ENCODE data around the gene DBP. TPM values are rescaled to one million over a fixed set of nuclear protein-coding genes. Genes with fewer than 3 reads are reported as not detected.
A peak's percentile ranks its signal among the peaks of the same experiment; 100 is the strongest.

Gene DBP
- total RNA-seq, 1 experiment from 2014 or later, result 14.2 TPM

DNA sequence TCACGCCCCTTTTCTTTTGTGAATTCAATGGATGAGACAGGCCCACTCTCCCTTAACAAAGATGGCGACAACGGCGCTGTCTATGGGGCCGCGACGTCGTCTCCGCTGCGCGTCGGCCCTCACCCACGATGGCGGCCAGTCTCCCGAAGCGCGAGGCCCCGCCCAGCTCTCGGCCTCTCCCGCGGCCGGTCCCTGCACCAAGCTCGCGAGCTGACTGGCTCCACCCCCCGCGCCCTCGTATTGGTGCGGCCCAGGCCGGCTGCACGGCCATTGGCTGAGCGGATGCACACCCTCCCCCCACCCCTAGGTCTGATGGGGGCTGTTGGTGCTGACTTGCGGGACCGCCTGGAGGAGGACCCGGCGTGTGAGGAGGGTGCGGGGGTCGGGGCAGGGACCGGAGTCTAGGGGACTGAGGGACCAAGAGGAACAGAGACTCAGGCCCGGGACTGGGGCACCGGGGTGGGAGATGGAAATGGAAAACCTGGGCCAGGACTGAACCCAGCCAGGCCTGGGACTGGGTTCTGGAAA lies 13.0 kb downstream of the DBP start:
- intact Hi-C loops (cut with micrococcal nuclease; ENCODE audit: unreplicated experiment), result no loop called here
- ChIA-PET CTCF (no interaction called here), POLR2A (ENCODE audit: low non-redundant PET) (interaction anchor here (0.5 to 1.0 kb wide), 2 partner anchors 10 to 277 kb away, joined by 3 read pairs; no protein-coding TSS in a partner anchor)
- Histone ChIP-seq H3K4me3 (ENCODE audit: low read depth, low read length, poor library complexity, severe bottlenecking) (peak overlapping the region; percentile 61), H3K36me3 (ENCODE audit: insufficient read depth, low read length, poor library complexity, severe bottlenecking) (no peaks in the 10 kb centered on the region), H3K27me3 (replicated peaks; ENCODE audit: insufficient read depth, low read depth, low read length, poor library complexity) (no peaks in the 10 kb centered on the region), H3K9me3 (ENCODE audit: low read depth, low read length, poor library complexity, severe bottlenecking) (no peaks in the 10 kb centered on the region), H3K27ac (ENCODE audit: low read depth, low read length, poor library complexity, severe bottlenecking) (peak overlapping the region; percentile 85), H3K4me1 (ENCODE audit: insufficient read depth, low read length, poor library complexity, severe bottlenecking) (peaks cover 4% of the 10 kb centered on the region)
- peak; percentile 99 for DNase-seq (ENCODE audit: low spot score)
- TF ChIP-seq CTCF (conservative IDR thresholded peaks at IDR 0.05; ENCODE audit: low read depth, low read length), result no peak
- TF ChIP-seq EZH2 (IDR thresholded peaks at IDR 0.05; ENCODE audit: borderline replicate concordance, low read depth, low read length, poor library complexity, severe bottlenecking), result no peak
- TSS peak; percentile 1 for BruUV-seq (replicated peaks)

GRCh38 chr19:48623556-48624066 lies 13.6 kb downstream of the DBP start:
- H3K4me1 ChIP-seq (ENCODE audit: insufficient read depth, low read length, poor library complexity, severe bottlenecking), result peaks cover 4% of the 10 kb centered on the region
- H3K9me3 ChIP-seq (ENCODE audit: low read depth, low read length, poor library complexity, severe bottlenecking), result no peaks in the 10 kb centered on the region
- H3K27ac ChIP-seq (ENCODE audit: low read depth, low read length, poor library complexity, severe bottlenecking), result peak overlapping the region; percentile 75
- CTCF ChIA-PET, result no interaction called here
- POLR2A ChIA-PET (ENCODE audit: low non-redundant PET), result interaction anchor here (0.5 to 1.0 kb wide), 2 partner anchors 11 to 277 kb away, joined by 3 read pairs; no protein-coding TSS in a partner anchor
- H3K4me3 ChIP-seq (ENCODE audit: low read depth, low read length, poor library complexity, severe bottlenecking), result peak overlapping the region; percentile 61
- intact Hi-C loops (cut with micrococcal nuclease; ENCODE audit: unreplicated experiment), result no loop called here
- no peaks in the 10 kb centered on the region for H3K36me3 ChIP-seq (ENCODE audit: insufficient read depth, low read length, poor library complexity, severe bottlenecking)
- H3K27me3 ChIP-seq (replicated peaks; ENCODE audit: insufficient read depth, low read depth, low read length, poor library complexity), result no peaks in the 10 kb centered on the region
- no TSS peak for BruUV-seq (replicated peaks)
- no peak for DNase-seq (ENCODE audit: low spot score)
- TF ChIP-seq CTCF (conservative IDR thresholded peaks at IDR 0.05; ENCODE audit: low read depth, low read length) (no peak), EZH2 (IDR thresholded peaks at IDR 0.05; ENCODE audit: borderline replicate concordance, low read depth, low read length, poor library complexity, severe bottlenecking) (no peak)

GRCh38 chr19:48619692-48620585 lies 17.2 kb downstream of the DBP start:
- peak overlapping the region; percentile 89 for H3K4me3 ChIP-seq (ENCODE audit: low read depth, low read length, poor library complexity, severe bottlenecking)
- CTCF ChIA-PET, result interaction anchor here (1.0 kb wide), 1 partner anchor 12 kb away, joined by 3 read pairs; no protein-coding TSS in a partner anchor
- TSS peak; percentile 78 for BruUV-seq (replicated peaks)

More at GRCh38 chr19:48619692-48620585, 17.2 kb downstream of the DBP start:
- no peak for DNase-seq (ENCODE audit: low spot score)
- peak overlapping the region; percentile 93 for H3K27ac ChIP-seq (ENCODE audit: low read depth, low read length, poor library complexity, severe bottlenecking)
- no peaks in the 10 kb centered on the region for H3K9me3 ChIP-seq (ENCODE audit: low read depth, low read length, poor library complexity, severe bottlenecking)
- no peak for TF ChIP-seq EZH2 (IDR thresholded peaks at IDR 0.05; ENCODE audit: borderline replicate concordance, low read depth, low read length, poor library complexity, severe bottlenecking)
- no peak for TF ChIP-seq CTCF (conservative IDR thresholded peaks at IDR 0.05; ENCODE audit: low read depth, low read length)
- intact Hi-C loops (cut with micrococcal nuclease; ENCODE audit: unreplicated experiment), result no loop called here
- peaks cover 24% of the 10 kb centered on the region for H3K4me1 ChIP-seq (ENCODE audit: insufficient read depth, low read length, poor library complexity, severe bottlenecking)
- H3K36me3 ChIP-seq (ENCODE audit: insufficient read depth, low read length, poor library complexity, severe bottlenecking), result peaks cover 32% of the 10 kb centered on the region
- H3K27me3 ChIP-seq (replicated peaks; ENCODE audit: insufficient read depth, low read depth, low read length, poor library complexity), result no peaks in the 10 kb centered on the region
- POLR2A ChIA-PET (ENCODE audit: low non-redundant PET), result interaction anchor here (0.6 to 1.6 kb wide), 3 partner anchors 10 to 399 kb away, joined by 3 to 10 read pairs (median 5); no protein-coding TSS in a partner anchor

Data from A673 (cell line).